ENCODE data around the gene FKBP4. TPM values are rescaled to one million over a fixed set of nuclear protein-coding genes. Genes with fewer than 3 reads are reported as not detected.

Gene FKBP4
- total and polyA plus RNA-seq, 2 of the 8 experiments (the other 6 are each of a cell fraction or from before 2014, with no cell fraction given), result 72.6 to 243 TPM

- TF ChIP-seq RAD21 (IDR thresholded peaks at IDR 0.05 in 1 of 2, conservative IDR thresholded peaks at IDR 0.05 in 1 of 2; ENCODE audit: low read depth in 2 of 2, low read length in 2 of 2) (peak; percentile 55 to 59), KDM5A (IDR thresholded peaks at IDR 0.05; ENCODE audit: low read length) (0 out of 2 replicates have a peak, but pooled peaks have one; percentile 15)
Observed at GRCh38 chr12:2813214-2814185, 18.7 kb downstream of the FKBP4 start (continued).
